Measurements from ENCODE around the gene PRKAG2. TPM values are rescaled to one million over a fixed set of nuclear protein-coding genes. Genes with fewer than 3 reads are reported as not detected.

PRKAG2 gene
- total and polyA plus RNA-seq, 2 of the 13 experiments (the other 11 are each of a cell fraction or from before 2014, with no cell fraction given), result 0.90 to 1.3 TPM

DNA sequence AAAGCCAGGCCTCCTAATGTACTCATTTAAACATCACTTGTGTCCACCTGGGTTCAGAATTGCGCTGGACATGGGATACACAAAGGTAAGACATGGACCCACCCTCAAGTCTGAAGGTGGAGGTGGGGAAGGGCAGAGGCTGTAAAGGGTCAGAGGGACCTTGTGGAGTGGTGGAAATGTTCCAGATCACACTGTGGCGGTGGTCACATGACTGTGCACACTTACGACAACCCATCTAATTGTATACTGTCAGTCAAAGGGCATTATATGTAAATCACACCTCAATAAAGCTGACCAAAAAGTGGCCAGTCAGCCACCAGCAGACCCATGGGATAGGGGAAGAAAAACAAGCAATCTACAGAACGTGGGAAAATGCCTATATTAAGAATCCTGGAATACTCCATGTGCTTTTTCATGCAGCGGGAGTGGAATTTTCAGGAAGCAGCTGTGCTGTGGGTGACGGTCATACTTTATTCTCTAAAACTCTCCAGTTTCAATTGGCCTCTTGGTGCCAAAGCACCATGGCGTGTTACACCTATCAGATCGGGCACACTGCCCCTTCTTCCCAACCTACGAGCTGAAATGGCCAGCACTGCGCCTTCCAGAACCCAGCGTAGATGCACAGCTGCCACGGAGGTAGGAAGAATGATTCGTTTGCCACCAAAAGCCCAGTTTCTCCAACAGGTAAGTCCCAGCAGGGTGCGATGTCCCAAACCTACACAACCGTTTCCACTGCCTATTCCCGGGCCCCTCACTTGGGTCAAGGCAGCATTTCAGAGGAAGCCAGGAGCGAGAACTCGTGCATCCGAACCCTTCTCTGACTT is 69.8 kb downstream of the PRKAG2 start (continued):
- TF ChIP-seq, protein P1, sequence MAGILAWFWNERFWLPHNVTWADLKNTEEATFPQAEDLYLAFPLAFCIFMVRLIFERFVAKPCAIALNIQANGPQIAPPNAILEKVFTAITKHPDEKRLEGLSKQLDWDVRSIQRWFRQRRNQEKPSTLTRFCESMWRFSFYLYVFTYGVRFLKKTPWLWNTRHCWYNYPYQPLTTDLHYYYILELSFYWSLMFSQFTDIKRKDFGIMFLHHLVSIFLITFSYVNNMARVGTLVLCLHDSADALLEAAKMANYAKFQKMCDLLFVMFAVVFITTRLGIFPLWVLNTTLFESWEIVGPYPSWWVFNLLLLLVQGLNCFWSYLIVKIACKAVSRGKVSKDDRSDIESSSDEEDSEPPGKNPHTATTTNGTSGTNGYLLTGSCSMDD (CRISPR knock-in tag; IDR thresholded peaks at IDR 0.05), result no peak
- no peak for TF ChIP-seq ZNF549 (CRISPR knock-in tag; IDR thresholded peaks at IDR 0.05)
- TF ChIP-seq, protein P2, sequence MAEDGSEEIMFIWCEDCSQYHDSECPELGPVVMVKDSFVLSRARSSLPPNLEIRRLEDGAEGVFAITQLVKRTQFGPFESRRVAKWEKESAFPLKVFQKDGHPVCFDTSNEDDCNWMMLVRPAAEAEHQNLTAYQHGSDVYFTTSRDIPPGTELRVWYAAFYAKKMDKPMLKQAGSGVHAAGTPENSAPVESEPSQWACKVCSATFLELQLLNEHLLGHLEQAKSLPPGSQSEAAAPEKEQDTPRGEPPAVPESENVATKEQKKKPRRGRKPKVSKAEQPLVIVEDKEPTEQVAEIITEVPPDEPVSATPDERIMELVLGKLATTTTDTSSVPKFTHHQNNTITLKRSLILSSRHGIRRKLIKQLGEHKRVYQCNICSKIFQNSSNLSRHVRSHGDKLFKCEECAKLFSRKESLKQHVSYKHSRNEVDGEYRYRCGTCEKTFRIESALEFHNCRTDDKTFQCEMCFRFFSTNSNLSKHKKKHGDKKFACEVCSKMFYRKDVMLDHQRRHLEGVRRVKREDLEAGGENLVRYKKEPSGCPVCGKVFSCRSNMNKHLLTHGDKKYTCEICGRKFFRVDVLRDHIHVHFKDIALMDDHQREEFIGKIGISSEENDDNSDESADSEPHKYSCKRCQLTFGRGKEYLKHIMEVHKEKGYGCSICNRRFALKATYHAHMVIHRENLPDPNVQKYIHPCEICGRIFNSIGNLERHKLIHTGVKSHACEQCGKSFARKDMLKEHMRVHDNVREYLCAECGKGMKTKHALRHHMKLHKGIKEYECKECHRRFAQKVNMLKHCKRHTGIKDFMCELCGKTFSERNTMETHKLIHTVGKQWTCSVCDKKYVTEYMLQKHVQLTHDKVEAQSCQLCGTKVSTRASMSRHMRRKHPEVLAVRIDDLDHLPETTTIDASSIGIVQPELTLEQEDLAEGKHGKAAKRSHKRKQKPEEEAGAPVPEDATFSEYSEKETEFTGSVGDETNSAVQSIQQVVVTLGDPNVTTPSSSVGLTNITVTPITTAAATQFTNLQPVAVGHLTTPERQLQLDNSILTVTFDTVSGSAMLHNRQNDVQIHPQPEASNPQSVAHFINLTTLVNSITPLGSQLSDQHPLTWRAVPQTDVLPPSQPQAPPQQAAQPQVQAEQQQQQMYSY (CRISPR knock-in tag; IDR thresholded peaks at IDR 0.05), result no peak
- TF ChIP-seq, protein P3, sequence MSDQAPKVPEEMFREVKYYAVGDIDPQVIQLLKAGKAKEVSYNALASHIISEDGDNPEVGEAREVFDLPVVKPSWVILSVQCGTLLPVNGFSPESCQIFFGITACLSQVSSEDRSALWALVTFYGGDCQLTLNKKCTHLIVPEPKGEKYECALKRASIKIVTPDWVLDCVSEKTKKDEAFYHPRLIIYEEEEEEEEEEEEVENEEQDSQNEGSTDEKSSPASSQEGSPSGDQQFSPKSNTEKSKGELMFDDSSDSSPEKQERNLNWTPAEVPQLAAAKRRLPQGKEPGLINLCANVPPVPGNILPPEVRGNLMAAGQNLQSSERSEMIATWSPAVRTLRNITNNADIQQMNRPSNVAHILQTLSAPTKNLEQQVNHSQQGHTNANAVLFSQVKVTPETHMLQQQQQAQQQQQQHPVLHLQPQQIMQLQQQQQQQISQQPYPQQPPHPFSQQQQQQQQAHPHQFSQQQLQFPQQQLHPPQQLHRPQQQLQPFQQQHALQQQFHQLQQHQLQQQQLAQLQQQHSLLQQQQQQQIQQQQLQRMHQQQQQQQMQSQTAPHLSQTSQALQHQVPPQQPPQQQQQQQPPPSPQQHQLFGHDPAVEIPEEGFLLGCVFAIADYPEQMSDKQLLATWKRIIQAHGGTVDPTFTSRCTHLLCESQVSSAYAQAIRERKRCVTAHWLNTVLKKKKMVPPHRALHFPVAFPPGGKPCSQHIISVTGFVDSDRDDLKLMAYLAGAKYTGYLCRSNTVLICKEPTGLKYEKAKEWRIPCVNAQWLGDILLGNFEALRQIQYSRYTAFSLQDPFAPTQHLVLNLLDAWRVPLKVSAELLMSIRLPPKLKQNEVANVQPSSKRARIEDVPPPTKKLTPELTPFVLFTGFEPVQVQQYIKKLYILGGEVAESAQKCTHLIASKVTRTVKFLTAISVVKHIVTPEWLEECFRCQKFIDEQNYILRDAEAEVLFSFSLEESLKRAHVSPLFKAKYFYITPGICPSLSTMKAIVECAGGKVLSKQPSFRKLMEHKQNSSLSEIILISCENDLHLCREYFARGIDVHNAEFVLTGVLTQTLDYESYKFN (CRISPR knock-in tag; conservative IDR thresholded peaks at IDR 0.05), result no peak
